SKM-1 treated with dmso at 0.1 percent for 144 hours (cell line): ENCODE measurements around the gene ABCF2.

Experiments used
- DNase-seq: peaks from one replicate; lab custom pipeline; 2025; ENCODE audit not compliant: unreplicated experiment; lab: John Stamatoyannopoulos, UW

The ABCF2 gene

DNA sequence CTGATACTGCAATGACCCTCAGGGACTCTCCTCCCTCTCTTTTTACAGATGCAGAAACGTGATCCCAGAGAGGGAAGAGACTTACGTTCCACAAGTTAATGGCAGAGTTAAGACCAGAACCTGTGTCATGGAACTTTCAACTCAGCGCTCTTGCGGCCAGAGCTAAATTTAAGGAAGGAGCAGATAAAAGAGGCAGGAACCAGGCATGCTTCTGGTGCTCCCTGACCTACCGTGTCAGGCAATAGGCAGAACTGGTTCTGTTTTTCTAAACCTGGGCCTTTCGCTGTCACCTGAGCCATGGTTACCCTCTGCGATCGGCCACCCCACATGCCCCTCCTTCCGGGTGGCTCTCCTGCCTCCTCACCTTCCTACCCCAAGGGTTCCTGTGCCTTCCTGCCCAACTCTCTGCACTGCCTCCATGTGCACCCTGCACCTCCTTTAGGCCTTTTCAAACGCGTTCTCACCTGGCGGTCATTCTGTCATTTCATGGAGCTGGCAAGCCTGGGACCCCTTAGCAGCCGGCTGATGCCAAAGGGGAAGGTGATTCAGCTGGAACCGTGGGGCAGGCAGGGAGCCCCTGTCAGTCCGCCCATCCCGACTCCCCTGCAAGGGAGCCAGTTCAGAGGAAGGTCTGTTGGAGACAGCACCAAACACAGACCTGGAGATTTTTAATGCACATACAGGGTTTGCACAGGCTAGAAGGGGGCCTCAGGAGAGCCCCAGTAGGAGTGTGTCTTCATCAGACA lies 51.8 kb downstream of the ABCF2 start:
- no peak for DNase-seq

DNA sequence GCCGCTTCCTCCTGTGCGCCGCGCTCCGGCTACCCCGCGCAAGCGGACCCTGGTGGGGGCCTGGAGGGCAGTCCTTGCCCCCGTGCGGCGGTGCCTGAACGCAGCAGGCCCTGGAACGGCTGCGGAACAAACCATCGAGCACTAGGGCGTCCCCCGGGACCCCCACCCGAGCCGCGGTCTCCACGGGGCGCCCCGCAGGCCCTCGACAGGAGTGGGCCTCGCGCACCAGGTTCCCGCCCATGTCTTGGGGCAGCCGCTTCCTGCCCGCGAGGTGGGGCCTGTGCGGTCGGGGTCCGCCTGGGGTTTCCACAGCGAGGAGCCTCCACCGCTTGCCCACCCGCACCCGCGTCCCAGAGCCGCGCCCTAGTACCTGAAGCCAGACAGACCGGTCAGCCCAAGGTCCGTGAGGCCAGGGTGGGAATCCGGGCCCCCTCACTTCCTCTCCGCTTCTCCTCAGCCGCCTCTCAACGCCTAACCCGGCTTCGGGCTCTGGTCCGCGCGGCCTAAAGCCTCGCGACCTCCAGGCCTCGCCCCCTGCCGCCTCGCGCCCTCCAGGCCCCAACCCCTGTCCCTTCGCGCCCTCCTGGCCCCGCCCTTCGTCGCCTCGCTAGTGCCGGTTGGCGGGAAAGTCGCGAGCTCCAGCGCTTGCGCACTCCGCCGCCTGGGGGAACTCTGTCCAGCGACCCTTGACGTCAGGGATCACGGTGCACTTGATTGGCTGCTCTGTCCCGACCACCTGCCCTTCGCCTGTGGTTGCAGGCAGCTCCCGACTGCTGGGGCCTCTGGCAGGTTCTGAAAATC lies 52.6 kb downstream of the ABCF2 start:
- no peak for DNase-seq

GRCh38 chr7:151173386-151174245 lies 53.4 kb downstream of the ABCF2 start:
- DNase-seq, result no peak

GRCh38 chr7:151172273-151173141 lies 54.5 kb downstream of the ABCF2 start:
- peak; percentile 27 for DNase-seq

DNA sequence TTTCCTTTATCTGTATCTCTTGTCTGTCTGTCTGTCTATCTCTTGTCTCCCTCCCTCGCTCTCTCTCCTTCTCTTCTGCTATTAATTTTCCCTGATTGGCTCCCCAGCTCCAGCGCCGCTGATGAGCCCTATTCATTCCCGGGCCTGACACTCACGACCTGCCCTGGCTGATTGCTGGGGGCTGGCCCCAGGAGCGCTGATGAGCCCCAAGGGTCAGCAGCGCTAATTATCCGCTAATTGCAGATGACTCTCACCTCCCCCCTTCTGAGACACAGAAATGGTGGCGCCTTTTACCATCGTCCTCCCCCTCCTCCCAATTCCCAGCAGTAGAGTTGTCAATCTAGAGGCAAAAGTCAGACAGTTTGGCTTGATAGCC lies 58.2 kb downstream of the ABCF2 start:
- DNase-seq, result no peak

- DNase-seq, result no peak
These were observed 58.8 kb downstream of the ABCF2 start for GRCh38 chr7:151168003-151168786.

GRCh38 chr7:151167197-151167961 lies 59.6 kb downstream of the ABCF2 start, which contains the start of gene GBX1:
Gene GBX1 (minus strand): TSS chr7:151167694. CDS start chr7:151167548, 146 bp downstream.
- no peak for DNase-seq

DNA sequence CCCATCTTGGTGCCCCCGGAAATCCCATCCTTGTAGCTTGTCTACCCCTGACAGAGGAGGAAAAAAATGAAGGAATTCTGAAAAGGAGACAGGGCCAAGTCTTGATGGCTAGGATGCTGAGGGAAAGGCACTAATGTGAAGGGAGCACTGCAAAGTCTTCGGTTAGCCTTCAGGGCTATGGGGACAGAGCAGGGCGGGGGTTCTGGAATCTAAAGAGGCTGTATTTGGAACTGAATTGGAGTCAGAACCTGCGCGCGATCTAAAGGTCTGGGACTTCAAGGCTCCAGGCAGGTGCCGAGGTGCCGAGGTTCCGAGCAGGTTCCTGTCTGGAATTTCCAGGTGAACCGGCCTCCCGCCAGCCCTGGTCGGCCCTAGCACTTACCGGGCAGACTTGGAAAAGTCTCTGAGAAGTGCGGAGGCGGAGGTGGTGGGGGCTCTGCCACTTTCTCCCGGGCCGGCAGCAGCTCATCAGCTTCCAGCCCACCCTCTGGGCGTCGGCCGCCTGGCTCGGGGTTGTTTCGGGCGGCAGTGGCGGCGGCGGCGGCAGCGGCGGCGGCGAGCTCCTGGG lies 60.3 kb downstream of the ABCF2 start:
- DNase-seq, result no peak
